Mesothelial cell of epicardium (in vitro differentiated cells): ENCODE measurements around the gene WDR33. TPM values are rescaled to one million over a fixed set of nuclear protein-coding genes. Genes with fewer than 3 reads are reported as not detected.
"Not testable (repeated sequence)": the region's sequence is repeated elsewhere in the genome, so short reads cannot be mapped to it uniquely, and the experiment has no call there.

Experiments
- DNase-seq, 2 experiments: peaks; one replicate each; pipeline ENCODE4 v3.0.0; 2021; ENCODE audit warnings: low spot score in 2 of 2; ENCODE audit not compliant: unreplicated experiment in 2 of 2
- H3K27ac Mint-ChIP-seq: 2 replicates; pipeline ENCODE4 v1.8.0; 2021; ENCODE audit warnings: mixed read lengths
- H3K27me3 Mint-ChIP-seq: 2 replicates; pipeline ENCODE4 v1.8.0; 2021; ENCODE audit warnings: low read depth, mixed read lengths
- H3K36me3 Mint-ChIP-seq: 2 replicates; pipeline ENCODE4 v1.8.0; 2021; ENCODE audit warnings: mixed read lengths
- H3K4me1 Mint-ChIP-seq: 2 replicates; pipeline ENCODE4 v1.8.0; 2021; ENCODE audit warnings: mixed read lengths
- H3K4me3 Mint-ChIP-seq: 2 replicates; pipeline ENCODE4 v1.8.0; 2021; ENCODE audit warnings: mild to moderate bottlenecking, moderate library complexity, mixed read lengths
- H3K9me3 Mint-ChIP-seq: 2 replicates; pipeline ENCODE4 v1.8.0; 2021; ENCODE audit warnings: mixed read lengths
- CTCF ChIP-seq: fragments of 200-600 bp; sonication (generic); IDR thresholded peaks from one replicate; pipeline ENCODE4 v1.5.0; 2021; ENCODE audit warnings: antibody characterized with exemption; ENCODE audit not compliant: unreplicated experiment
- total RNA-seq: library from RNA; stranded (reverse); gene quantifications from 3 replicates; pipeline ENCODE4 v1.2.1, GENCODE V29; 2021

The WDR33 gene
- total RNA-seq, 1 donor from 2014 or later = 61.4 TPM

GRCh38 chr2:127840893-127841292 lies 29.9 kb upstream of the WDR33 start:
- no peak for DNase-seq
- Mint-ChIP-seq H3K36me3 (peaks cover 9% of the 10 kb centered on the region), H3K4me3 (no peak overlapping the region), H3K27me3 (no peaks in the 10 kb centered on the region), H3K9me3 (peaks cover 8% of the 10 kb centered on the region), H3K27ac (no peak overlapping the region), H3K4me1 (no peaks in the 10 kb centered on the region)
- no peak for TF ChIP-seq CTCF

- DNase-seq = no peak
- Mint-ChIP-seq H3K9me3 (no peaks in the 10 kb centered on the region), H3K27ac (no peak overlapping the region), H3K27me3 (no peaks in the 10 kb centered on the region), H3K4me1 (no peaks in the 10 kb centered on the region), H3K36me3 (no peaks in the 10 kb centered on the region), H3K4me3 (no peak overlapping the region)
- no peak for TF ChIP-seq CTCF
Measured at GRCh38 chr2:127834951-127835350, 24.0 kb upstream of the WDR33 start.

- H3K27ac Mint-ChIP-seq = no peak overlapping the region
- H3K9me3 Mint-ChIP-seq = peaks cover 31% of the 10 kb centered on the region
- H3K36me3 Mint-ChIP-seq = no peaks in the 10 kb centered on the region
- no peaks in the 10 kb centered on the region for H3K27me3 Mint-ChIP-seq
- H3K4me1 Mint-ChIP-seq = no peaks in the 10 kb centered on the region
- DNase-seq = no peak
- TF ChIP-seq CTCF = no peak
- H3K4me3 Mint-ChIP-seq = no peak overlapping the region
Measured at GRCh38 chr2:127829845-127830246, 18.9 kb upstream of the WDR33 start.

GRCh38 chr2:127826708-127827107 lies 15.7 kb upstream of the WDR33 start:
- not testable (repeated sequence) for H3K4me1 Mint-ChIP-seq, H3K4me3 Mint-ChIP-seq, H3K36me3 Mint-ChIP-seq, H3K27ac Mint-ChIP-seq, DNase-seq, H3K27me3 Mint-ChIP-seq
- H3K9me3 Mint-ChIP-seq = peaks cover 31% of the 10 kb centered on the region

- no peak for DNase-seq
- TF ChIP-seq CTCF = no peak
- Mint-ChIP-seq H3K4me3 (no peak overlapping the region), H3K27ac (no peak overlapping the region), H3K4me1 (no peaks in the 10 kb centered on the region), H3K27me3 (no peaks in the 10 kb centered on the region), H3K36me3 (no peaks in the 10 kb centered on the region), H3K9me3 (peaks cover 35% of the 10 kb centered on the region)
Measured at GRCh38 chr2:127826047-127826446, 15.1 kb upstream of the WDR33 start.

GRCh38 chr2:127820080-127820668 lies 9.2 kb upstream of the WDR33 start:
- DNase-seq = no peak
- TF ChIP-seq CTCF = no peak
- H3K4me3 Mint-ChIP-seq = no peak overlapping the region
- H3K4me1 Mint-ChIP-seq = no peaks in the 10 kb centered on the region
- H3K9me3 Mint-ChIP-seq = peaks cover 26% of the 10 kb centered on the region
- no peaks in the 10 kb centered on the region for H3K36me3 Mint-ChIP-seq
- H3K27ac Mint-ChIP-seq = no peak overlapping the region
- H3K27me3 Mint-ChIP-seq = peaks cover 14% of the 10 kb centered on the region
